ENCODE results near the gene ST7. TPM values are rescaled to one million over a fixed set of nuclear protein-coding genes. Genes with fewer than 3 reads are reported as not detected.

Gene ST7
- total and polyA plus RNA-seq, 2 donors (not counting 3 experiments of a cell fraction or from before 2014, with no cell fraction given): 18.6 to 24.9 TPM

GRCh38 chr7:117111535-117111934 is 158.2 kb downstream of the ST7 start:
- Histone ChIP-seq H2AFZ (ENCODE audit: low read depth, low read length) (no peak overlapping the region), H3K9ac (replicated peaks; ENCODE audit: extremely low read depth, insufficient read depth, low read length) (no peak overlapping the region), H3K4me1 (ENCODE audit: control insufficient read depth, extremely low read depth, insufficient read depth, low read length) (peaks cover 12% of the 10 kb centered on the region), H3K79me2 (ENCODE audit: control insufficient read depth, insufficient read depth, low read length) (no peaks in the 10 kb centered on the region), H3K9me3 (replicated peaks; ENCODE audit: control insufficient read depth, insufficient read depth, low read length) (no peaks in the 10 kb centered on the region), H3K27ac (ENCODE audit: insufficient read depth, low read depth, low read length) (no peak overlapping the region), H3K4me3 (replicated peaks in 1 of 3; ENCODE audit: insufficient read depth in 1 of 3, low read depth in 1 of 3, low read length in 3 of 3) (no peak overlapping the region), H3K9me1 (replicated peaks; ENCODE audit: control insufficient read depth, extremely low read depth, insufficient read depth, low read length) (no peaks in the 10 kb centered on the region), H3K36me3 (ENCODE audit: control insufficient read depth in 2 of 2, extremely low read depth in 1 of 2, insufficient read depth in 2 of 2, low read length in 2 of 2) (no peaks in the 10 kb centered on the region), H3K4me2 (ENCODE audit: insufficient read depth, low read length) (no peak overlapping the region), H4K20me1 (replicated peaks; ENCODE audit: control insufficient read depth, extremely low read depth, insufficient read depth, low read length) (no peaks in the 10 kb centered on the region), H3K27me3 (ENCODE audit: control insufficient read depth in 2 of 2, insufficient read depth in 2 of 2, low read length in 2 of 2) (no peaks in the 10 kb centered on the region)
- FAIRE-seq: no peak
- POLR2A ChIA-PET: no interaction called here
- TF ChIP-seq EZH2 (IDR thresholded peaks at IDR 0.05; ENCODE audit: borderline replicate concordance, low read depth, low read length, severe bottlenecking) (no peak), JUN (IDR thresholded peaks at IDR 0.05; ENCODE audit: borderline replicate concordance, insufficient read depth, insufficient read length, low read depth) (no peak), CTCF (IDR thresholded peaks at IDR 0.05; ENCODE audit: extremely low read depth in 1 of 2, insufficient read depth in 1 of 2, low read depth in 1 of 2, low read length in 2 of 2) (no peak), POLR2A (IDR thresholded peaks at IDR 0.05; ENCODE audit: low read depth, low read length) (no peak), FOS (IDR thresholded peaks at IDR 0.05; ENCODE audit: borderline replicate concordance, insufficient read depth, low read length) (no peak), MYC (IDR thresholded peaks at IDR 0.05; ENCODE audit: low read depth, low read length) (no peak), POLR2AphosphoS5 (IDR thresholded peaks at IDR 0.05; ENCODE audit: insufficient read depth, low read depth, low read length) (no peak), GATA2 (IDR thresholded peaks at IDR 0.05; ENCODE audit: insufficient read depth, insufficient read length, low read depth, low read length) (no peak)
- TF ChIP-seq, protein P1, sequence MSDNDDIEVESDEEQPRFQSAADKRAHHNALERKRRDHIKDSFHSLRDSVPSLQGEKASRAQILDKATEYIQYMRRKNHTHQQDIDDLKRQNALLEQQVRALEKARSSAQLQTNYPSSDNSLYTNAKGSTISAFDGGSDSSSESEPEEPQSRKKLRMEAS (IDR thresholded peaks at IDR 0.05; ENCODE audit: insufficient read depth, insufficient read length): no peak
- DNase-seq (ENCODE audit: low read depth, low spot score): no peak
- no TSS peak for BruUV-seq (replicated peaks)
- CTCF ChIA-PET: interaction anchor here (0.9 to 2.5 kb wide), 6 partner anchors 7 to 126 kb away, joined by 3 to 9 read pairs (median 4); no protein-coding TSS in a partner anchor
- dilution Hi-C loops (cut with MboI; ENCODE audit: extremely low pct_ligation_motif_present, low sequenced_read_pairs) (no loop called here), intact Hi-C loops (cut with micrococcal nuclease) (no loop called here)

All from endothelial cell of umbilical vein (primary cell).